Measurements from ENCODE around the gene UNK.

UNK gene

DNA sequence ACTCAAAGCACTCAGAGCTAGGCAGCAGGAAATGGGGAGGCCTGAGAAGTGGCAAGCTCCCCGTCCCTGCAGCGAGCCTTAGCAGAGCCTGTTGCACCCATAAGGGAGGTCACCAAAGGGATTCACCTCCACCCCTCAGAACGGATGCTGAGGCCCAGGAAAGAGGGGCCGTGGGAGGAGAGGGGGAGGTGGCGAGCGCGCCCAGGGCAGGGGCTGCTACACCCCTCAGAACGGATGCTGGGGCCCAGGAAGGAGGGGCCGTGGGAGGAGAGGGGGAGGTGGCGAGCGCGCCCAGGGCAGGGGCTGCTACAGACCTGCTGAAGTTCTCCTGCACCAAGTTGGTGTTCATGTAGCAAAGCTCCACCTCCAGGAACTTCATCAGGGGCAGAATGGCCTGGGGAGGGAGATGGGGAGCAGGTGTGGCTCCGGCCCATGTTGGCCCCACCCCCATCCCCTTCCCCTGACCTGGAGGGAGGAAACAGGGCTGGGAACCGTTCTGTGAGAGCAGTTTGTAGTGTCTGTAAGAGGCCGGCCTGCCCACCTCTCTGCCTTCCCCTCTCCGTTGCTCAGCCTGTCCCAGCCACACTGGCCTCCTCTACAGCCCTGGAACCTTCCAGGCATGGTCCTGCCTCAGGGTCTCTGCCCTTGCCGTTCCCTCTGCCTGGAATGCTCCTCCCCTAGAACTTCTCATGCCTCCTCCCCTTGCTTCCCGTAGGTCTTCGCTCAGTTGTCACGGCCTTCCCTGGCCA, 48.2 kb downstream of the UNK start:
- DNase-seq: no peak

GRCh38 chr17:75834279-75834920, 49.8 kb downstream of the UNK start:
- peak in 37 of 56 donors; percentile 18 to 84 (median 51) for DNase-seq

DNA sequence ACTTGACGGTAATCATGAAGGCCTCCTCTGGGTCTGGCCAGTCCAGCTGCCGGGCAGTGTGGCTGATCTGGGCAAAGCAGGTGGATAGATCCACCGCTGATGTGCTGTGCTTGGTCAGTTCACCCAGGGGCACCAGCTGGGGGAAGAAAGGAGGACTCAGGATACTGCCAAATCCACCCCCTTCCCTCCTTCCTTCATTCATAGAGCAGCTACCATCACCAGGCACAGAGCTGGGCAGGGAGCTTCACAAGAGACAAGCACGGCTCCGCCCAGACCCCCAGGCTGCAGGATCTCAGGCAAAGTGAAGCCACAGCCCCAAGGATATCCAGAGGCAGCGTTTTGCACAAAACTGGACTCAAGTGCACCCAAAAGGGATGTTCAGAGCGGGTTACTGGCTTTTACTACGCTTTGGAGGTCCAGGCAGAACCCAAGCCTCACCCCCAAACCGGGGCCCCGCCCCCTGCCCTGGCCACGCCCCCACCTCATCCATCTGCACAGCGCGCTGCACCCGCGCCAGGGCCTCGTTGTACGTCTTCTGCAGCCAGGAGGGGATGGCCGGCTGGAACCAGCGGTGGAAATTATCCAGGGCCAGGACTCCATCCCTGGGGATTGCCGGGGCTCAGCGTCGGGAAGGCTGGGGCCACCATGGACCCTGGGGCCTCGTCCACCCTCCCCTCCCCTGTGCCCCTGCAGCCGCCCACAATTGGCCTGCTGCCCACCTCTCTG, 50.5 kb downstream of the UNK start:
- peak in 1 of 56 donors; percentile 36 for DNase-seq

DNA sequence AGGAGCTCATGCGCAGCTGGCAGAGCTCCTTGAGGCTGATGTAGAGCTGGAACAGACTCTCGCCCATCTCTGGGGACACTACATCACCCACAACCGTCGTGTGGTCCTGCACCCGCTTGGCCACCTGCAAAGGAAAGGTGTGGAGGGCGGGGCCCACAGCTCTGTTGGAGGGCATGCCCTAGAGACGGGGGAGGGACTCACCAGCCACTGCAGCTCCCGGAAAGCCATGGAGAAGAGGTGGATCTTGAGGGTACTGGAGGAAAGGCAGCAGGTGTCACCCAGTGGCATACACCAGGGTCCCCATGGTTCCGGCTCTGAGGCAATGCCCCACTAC, 51.0 kb downstream of the UNK start:
- DNase-seq: no peak

DNA sequence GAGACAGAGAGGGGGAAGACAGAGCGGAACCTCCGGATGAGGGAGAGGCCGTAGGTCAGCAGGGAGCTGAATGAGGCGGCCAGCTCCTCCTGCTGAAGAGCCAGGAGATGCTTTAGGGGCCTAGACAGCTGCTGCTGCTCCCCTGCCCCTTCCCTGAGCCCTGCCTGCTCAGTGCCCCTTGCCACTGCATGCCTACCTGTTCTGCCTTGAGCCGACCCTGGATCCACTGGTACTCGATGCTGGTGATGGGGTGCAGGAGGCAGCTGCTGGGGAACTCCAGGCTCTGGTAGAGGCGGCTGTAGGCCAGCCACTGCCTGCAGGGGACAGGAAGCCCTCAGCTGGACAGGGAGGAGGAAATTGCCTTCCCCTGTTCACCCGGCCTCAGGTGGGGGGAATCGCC, 52.0 kb downstream of the UNK start:
- no peak for DNase-seq

GRCh38 chr17:75837899-75838298, 53.3 kb downstream of the UNK start:
- DNase-seq: no peak

GRCh38 chr17:75838410-75838809, 53.8 kb downstream of the UNK start:
- DNase-seq: no peak

DNA sequence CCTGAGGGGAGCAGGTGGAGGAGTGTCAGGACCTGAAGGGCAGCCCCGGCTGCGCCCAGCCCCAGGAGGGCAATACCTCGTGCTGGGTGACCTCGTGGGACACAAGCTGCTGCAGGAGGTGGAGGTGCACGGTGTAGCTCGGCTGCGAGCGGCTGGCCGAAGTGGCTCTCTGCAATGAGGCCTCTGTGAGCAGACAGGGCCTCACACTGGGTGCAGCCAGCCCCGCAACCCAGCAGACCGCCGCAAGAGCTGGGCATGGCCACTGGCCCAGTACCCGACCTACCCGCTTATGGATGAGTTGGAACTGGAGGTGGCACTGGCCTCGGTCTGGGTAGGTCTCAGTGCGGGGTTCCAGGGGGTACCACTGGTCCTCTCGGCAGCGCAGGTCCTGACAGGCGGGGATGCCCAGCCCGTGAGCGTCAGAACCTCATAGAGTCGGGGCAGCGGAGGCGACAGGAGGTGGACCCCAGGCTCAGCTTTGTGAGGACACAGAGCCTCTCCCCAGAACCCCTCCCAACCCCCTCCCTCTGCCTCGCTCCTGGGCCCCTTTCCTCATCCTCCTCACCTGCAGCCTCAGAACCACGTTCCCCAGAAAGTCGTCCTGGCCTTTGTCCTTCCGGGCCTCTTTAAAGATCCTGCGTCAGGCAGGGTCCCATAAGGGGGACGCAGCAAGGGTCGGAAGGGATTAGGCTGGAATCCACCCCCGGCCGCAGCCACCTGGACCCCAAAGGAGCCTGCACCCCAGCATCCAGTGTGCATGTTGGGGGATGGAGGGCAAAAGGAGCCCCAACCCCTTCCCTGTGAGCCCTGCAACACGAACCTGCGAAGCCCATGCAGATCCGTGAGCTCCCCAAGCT, 55.6 kb downstream of the UNK start:
- DNase-seq: no peak

DNA sequence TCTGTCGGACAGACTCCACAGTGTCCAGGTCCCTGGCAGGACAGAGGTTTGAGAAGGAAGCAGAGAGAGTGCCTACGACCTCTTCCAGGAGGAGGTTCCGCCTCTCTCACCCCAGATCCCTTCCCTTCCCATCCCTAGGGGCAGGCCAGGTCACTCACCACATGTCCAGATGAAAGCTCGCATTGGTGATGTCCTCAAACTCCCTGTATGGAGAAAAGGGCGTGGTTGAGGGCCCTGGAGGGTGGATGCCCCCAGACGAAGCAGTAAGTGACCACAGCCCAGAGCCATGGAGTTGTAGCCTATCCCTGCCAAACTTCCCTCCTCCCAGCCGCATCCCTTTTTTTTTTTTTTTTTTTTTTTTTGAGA, 56.2 kb downstream of the UNK start:
- no peak for DNase-seq

DNA sequence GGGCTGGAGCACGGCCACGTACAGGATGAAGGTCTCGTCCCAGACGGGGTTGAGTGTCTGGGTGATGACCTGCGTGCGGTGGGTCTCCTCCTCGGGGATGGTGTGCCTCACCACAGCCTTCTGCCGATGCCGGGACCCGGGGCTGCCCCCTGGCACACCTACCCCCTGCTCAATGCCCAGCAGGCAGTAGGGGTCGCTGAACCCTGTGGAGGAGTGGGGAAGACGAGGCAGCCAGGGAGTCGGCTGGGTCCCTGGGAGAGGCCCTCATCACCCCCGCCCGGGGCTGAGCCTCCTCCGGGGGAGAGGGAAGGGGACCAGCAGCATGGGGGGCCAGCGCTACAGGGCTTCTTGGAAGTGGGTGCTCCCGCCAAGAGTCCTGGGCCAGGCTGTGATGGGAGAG, 57.8 kb downstream of the UNK start:
- DNase-seq: no peak

GRCh38 chr17:75842963-75843576, 58.5 kb downstream of the UNK start:
- no peak for DNase-seq

GRCh38 chr17:75843577-75844529, 59.2 kb downstream of the UNK start, which contains the start of gene UNC13D:
TSS of gene UNC13D (minus strand) at chr17:75844404. CDS start at chr17:75844337, 67 bp downstream.
- DNase-seq: no peak

DNA sequence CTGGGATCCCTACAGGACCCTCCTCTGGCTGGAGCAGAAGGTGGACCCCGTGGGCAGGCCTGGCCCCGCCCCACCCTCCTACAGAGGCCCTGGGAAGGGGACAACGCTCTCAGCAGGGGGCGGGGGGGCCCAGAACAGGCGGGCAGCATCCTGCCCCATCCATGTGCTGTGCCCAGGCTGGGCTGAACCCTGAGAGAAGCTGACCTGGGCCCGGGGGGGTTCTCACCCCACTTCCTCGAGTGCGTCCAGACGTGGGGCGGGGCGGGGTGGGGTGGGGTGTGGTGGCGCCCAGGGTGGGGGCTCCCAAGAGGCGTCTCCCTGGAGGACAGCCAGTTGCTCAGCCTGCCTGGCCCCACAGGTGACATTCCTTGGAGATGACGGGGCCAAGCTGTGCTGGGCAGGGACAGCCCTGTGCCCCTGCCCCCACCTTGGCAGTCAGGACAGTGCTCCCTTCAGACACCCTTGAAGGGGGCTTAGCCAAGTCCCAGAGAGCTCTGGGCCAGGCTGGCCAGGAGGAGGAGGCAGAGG, 60.0 kb downstream of the UNK start:
- peak in 3 of 56 donors; percentile 44 to 74 (median 63) for DNase-seq

- DNase-seq: peak in 46 of 56 donors; percentile 12 to 77 (median 52)
Measured at GRCh38 chr17:75845058-75845711, 60.6 kb downstream of the UNK start.

GRCh38 chr17:75845933-75846691, 61.5 kb downstream of the UNK start:
- DNase-seq: no peak

DNA sequence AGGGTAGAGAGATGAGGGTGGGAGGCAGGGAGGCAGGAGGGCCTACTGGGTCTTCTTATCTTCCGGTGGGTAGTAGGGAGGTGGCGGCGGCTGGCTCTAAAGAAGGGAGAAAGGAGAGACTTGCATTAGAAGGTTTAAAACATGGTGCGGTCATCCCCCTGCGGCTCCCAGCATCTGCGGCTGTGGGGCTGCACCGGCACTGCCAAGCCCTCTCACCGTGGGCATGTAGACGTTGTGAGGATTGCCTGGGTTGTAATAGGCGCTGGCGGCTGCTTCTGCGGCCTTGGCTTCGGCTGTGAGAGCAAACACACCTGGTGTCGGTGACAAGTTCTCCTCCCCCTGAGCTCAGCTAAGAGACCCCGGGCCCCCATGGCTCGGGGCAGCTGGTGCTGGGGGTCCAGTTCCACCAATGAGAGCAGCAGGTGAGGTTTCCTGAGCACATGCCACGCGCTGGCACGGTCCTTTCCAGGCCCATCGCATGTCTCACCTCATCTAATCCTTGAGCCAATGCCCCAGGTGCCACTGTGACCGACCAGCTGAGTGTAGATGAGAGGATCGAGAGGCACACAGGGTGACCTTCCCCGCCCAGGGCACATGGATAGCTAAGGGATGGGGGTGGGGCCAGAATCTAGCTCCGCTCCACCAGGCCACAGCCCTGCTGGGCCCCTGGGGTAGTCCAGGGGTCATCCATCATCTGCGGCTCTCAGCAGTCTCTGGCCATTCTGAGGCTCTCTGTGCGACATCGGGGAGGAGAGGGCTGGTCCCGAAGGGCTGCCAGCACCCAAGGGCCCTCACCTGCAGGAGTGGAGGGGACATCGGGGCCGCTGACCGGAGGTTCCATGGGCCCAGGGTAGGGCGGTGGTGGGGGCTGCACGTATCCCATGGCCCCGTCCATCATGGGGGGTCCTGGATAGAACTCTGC, 62.3 kb downstream of the UNK start:
- DNase-seq: no peak
